GM12878 (cell line): ENCODE measurements around the gene PMM2. TPM values are rescaled to one million over a fixed set of nuclear protein-coding genes. Genes with fewer than 3 reads are reported as not detected.
"Not testable (repeated sequence)": the region's sequence is repeated elsewhere in the genome, so short reads cannot be mapped to it uniquely, and the experiment has no call there.

Source experiments
- ATAC-seq: fragments of 200-7000 bp; cut with Tn5 transposase; 3 replicates; pipeline ENCODE4 v1.9.1; 2020; ENCODE audit warnings: mild to moderate bottlenecking, moderate library complexity
- BruUV-seq: library from RNA; stranded (reverse); fragments of 400-500 nt; replicated peaks from 2 replicates; lab custom pipeline; 2021; lab: Mats Ljungman, UMichigan
- CTCF ChIA-PET: fragments of 300-600 bp; sonication (Branson Sonifier 250); formaldehyde crosslinking; extraction: SDS; loops from one replicate; lab custom pipeline; 2021; ENCODE audit warnings: inconsistent platforms; lab: Yijun Ruan, JAX
- POLR2A ChIA-PET: fragments of 350-600 bp; formaldehyde crosslinking; extraction: SDS; loops from one replicate; lab custom pipeline; 2021; ENCODE audit warnings: inconsistent platforms; lab: Charles Lee
- RAD21 ChIA-PET: fragments of 300-600 bp; sonication (Branson Sonifier 250); formaldehyde crosslinking; loops from one replicate; lab custom pipeline; 2023; ENCODE audit warnings: antibody characterized with exemption; ENCODE audit not compliant: unreplicated experiment; lab: Charles Lee
- SMC1A ChIA-PET: fragments of 300-600 bp; sonication (Branson Sonifier 250); formaldehyde crosslinking; loops from one replicate; lab custom pipeline; 2023; ENCODE audit not compliant: unreplicated experiment, uncharacterized antibody; lab: Charles Lee
- DNase-seq: peaks from one replicate; pipeline ENCODE4 v3.0.0-alpha.2; 2011; ENCODE audit warnings: low read depth, low spot score
- FAIRE-seq: peaks from 3 replicates; lab custom pipeline; 2011; peaks lifted over from hg19 to GRCh38; lab: Jason Lieb, UNC
- H2AFZ ChIP-seq: 2 replicates; pipeline ENCODE4 v1.6.0; 2011; ENCODE audit warnings: low read depth, low read length, control low read depth; ENCODE audit not compliant: control insufficient read depth
- H3K27ac ChIP-seq: 2 replicates; pipeline ENCODE4 v1.5.1; 2011; ENCODE audit warnings: control low read depth; ENCODE audit not compliant: control insufficient read depth, insufficient read depth
- H3K27me3 ChIP-seq, 2 experiments: replicated peaks in 1 of 2; 2 replicates each; pipeline versions ENCODE4 v1.6.0 to v1.6.1; 2011; ENCODE audit warnings: low read length in 1 of 2; ENCODE audit not compliant: control insufficient read depth in 2 of 2, insufficient read depth in 2 of 2
- H3K36me3 ChIP-seq, 2 experiments: 2 replicates each; pipeline ENCODE4 v1.5.1; 2011; ENCODE audit warnings: low read length in 1 of 2; ENCODE audit not compliant: control insufficient read depth in 2 of 2, insufficient read depth in 2 of 2
- H3K4me1 ChIP-seq: 2 replicates; pipeline ENCODE4 v1.6.1; 2011; ENCODE audit warnings: mild to moderate bottlenecking, low read length, moderate library complexity, mixed read lengths; ENCODE audit not compliant: control insufficient read depth, insufficient read depth
- H3K4me2 ChIP-seq: 2 replicates; pipeline ENCODE4 v1.6.0; 2011; ENCODE audit warnings: control low read depth; ENCODE audit not compliant: control insufficient read depth, insufficient read depth
- H3K4me3 ChIP-seq: fragments of 200-600 bp; sonication (generic); 2 replicates; pipeline ENCODE4 v1.5.1; 2016
- H3K79me2 ChIP-seq: 2 replicates; pipeline ENCODE4 v1.6.0; 2011; ENCODE audit warnings: low read length; ENCODE audit not compliant: control insufficient read depth, insufficient read depth
- H3K9ac ChIP-seq: 2 replicates; pipeline ENCODE4 v1.8.0; 2011; ENCODE audit warnings: low read length, control low read depth, mixed read lengths; ENCODE audit not compliant: control insufficient read depth, insufficient read depth
- H3K9me3 ChIP-seq: replicated peaks from 3 replicates; pipeline ENCODE4 v1.5.1; 2011; ENCODE audit warnings: mild to moderate bottlenecking, low read length; ENCODE audit not compliant: control insufficient read depth, insufficient read depth
- H4K20me1 ChIP-seq: 2 replicates; pipeline ENCODE4 v1.6.0; 2011; ENCODE audit not compliant: control insufficient read depth, insufficient read depth
- CBX3 ChIP-seq: fragments of 200-600 bp; sonication (generic); IDR thresholded peaks from 2 replicates; pipeline ENCODE4 v1.6.1; 2016; ENCODE audit warnings: low read depth, borderline replicate concordance
- CHD1 ChIP-seq: IDR thresholded peaks from 2 replicates; pipeline ENCODE4 v1.6.1; 2012; ENCODE audit warnings: low read depth, low read length, improper control_type of control experiment
- GATAD2B ChIP-seq: fragments of 450-650 bp; conservative IDR thresholded peaks from 2 replicates; pipeline ENCODE4 v1.6.1; 2017; ENCODE audit warnings: low read depth, mild to moderate bottlenecking, moderate library complexity
- HDAC2 ChIP-seq: fragments of 200-600 bp; sonication (generic); IDR thresholded peaks from 2 replicates; pipeline ENCODE4 v1.6.1; 2017
- LARP7 ChIP-seq: fragments of 450-650 bp; IDR thresholded peaks from 2 replicates; pipeline ENCODE4 v1.6.1; 2017; ENCODE audit warnings: mild to moderate bottlenecking
- MEF2A ChIP-seq: IDR thresholded peaks from 2 replicates; pipeline ENCODE4 v1.6.1; 2011; ENCODE audit warnings: low read depth, mild to moderate bottlenecking, low read length, moderate library complexity; ENCODE audit not compliant: insufficient read depth
- NRF1 ChIP-seq: conservative IDR thresholded peaks from 2 replicates; pipeline ENCODE4 v1.6.1; 2011; ENCODE audit warnings: mild to moderate bottlenecking, low read depth, low read length, improper control_type of control experiment
- PAX8 ChIP-seq: fragments of 450-650 bp; IDR thresholded peaks from 2 replicates; pipeline ENCODE4 v1.6.1; 2017; ENCODE audit warnings: mild to moderate bottlenecking, moderate library complexity
- SPI1 ChIP-seq: IDR thresholded peaks from 2 replicates; pipeline ENCODE4 v1.6.1; 2011; ENCODE audit warnings: low read depth, mild to moderate bottlenecking, low read length, moderate library complexity, borderline replicate concordance; ENCODE audit not compliant: insufficient read depth
- WGBS: methylation state at CpG from one replicate; pipeline ENCODE4 v1.1.6; 2016; ENCODE audit warnings: low lambda C conversion rate; ENCODE audit not compliant: insufficient replicate concordance, insufficient coverage; ENCODE audit errors: missing lambda C conversion rate; 5-methylcytosine and 5-hydroxymethylcytosine counted together
- in situ Hi-C: fragments of 300-500 bp; cut with MboI; formaldehyde crosslinking; loops from 9 replicates; pipeline ENCODE4 v1.14.3; 2018; ENCODE audit warnings: mixed read lengths
- intact Hi-C: fragments of 100-400 bp; cut with micrococcal nuclease; formaldehyde crosslinking; loops from one replicate; pipeline ENCODE4 v1.14.2; 2022; ENCODE audit not compliant: unreplicated experiment
- polyA plus RNA-seq, 11 experiments: library from polyadenylated mRNA; depleted of rRNA in 4 of 11; unstranded in 6 of 11; stranded (reverse) in 5 of 11; fragments of >200 nt; fragmentation: Nextera tagmentation in 4 of 11; fragmentation: Illumina TruSeq in 1 of 11; extraction: Ambion mirVana in 4 of 11; extraction: Trizol in 1 of 11; gene quantifications; 1 replicate in 1 of 11; 2 replicates in 10 of 11; pipeline versions ENCODE4 v1.2.1 to v1.2.3, GENCODE V29; 2011 to 2016; ENCODE audit warnings: inconsistent platforms in 2 of 11, missing spikeins in 2 of 11, low read depth in 1 of 11
- total RNA-seq, 4 experiments: library from RNA; depleted of rRNA in 3 of 4; stranded (reverse); fragments of >200 nt in 3 of 4; fragmentation: Illumina TruSeq in 1 of 4; extraction: Trizol in 1 of 4; gene quantifications; 2 replicates each; pipeline versions ENCODE4 v1.2.1 to v1.2.3, GENCODE V29; 2013 to 2021

Gene PMM2
- total and polyA plus RNA-seq, 10 of the 15 experiments (the other 5 are each of a cell fraction or from before 2014, with no cell fraction given) = 22.6 to 69.4 (median 52.3) TPM

GRCh38 chr16:8831871-8832716 lies 34.5 kb downstream of the PMM2 start:
- 78% methylated on average over 18 of the region's 18 CpGs for WGBS
- no TSS peak for BruUV-seq
- ChIA-PET CTCF (no interaction called here), RAD21 (no interaction called here), SMC1A (no interaction called here), POLR2A (no interaction called here)
- Histone ChIP-seq H3K9ac (no peak overlapping the region), H3K79me2 (peaks cover 2% of the 10 kb centered on the region; the same call in 1 of the 2 replicates), H3K36me3 (peaks cover 16 to 32% of the 10 kb centered on the region in 2 experiments), H2AFZ (no peak overlapping the region), H3K4me1 (no peaks in the 10 kb centered on the region), H3K27me3 (no peaks in the 10 kb centered on the region), H4K20me1 (no peaks in the 10 kb centered on the region), H3K4me2 (no peak overlapping the region), H3K9me3 (no peaks in the 10 kb centered on the region), H3K4me3 (no peak overlapping the region), H3K27ac (no peak overlapping the region)
- intact Hi-C loops = no loop called here
- TF ChIP-seq CHD1 = no peak
- TF ChIP-seq MEF2A = no peak
- in situ Hi-C loops = no loop called here
- DNase-seq (no peak), FAIRE-seq (no peak), ATAC-seq (no peak)

- peaks cover 2% of the 10 kb centered on the region; the same call in 1 of the 2 replicates for H3K79me2 ChIP-seq
- POLR2A ChIA-PET = no interaction called here
- H3K4me2 ChIP-seq = no peak overlapping the region
- TF ChIP-seq SPI1 = no peak
- no peak for TF ChIP-seq GATAD2B
- TF ChIP-seq LARP7 = no peak
- no peak for TF ChIP-seq PAX8
- TF ChIP-seq CBX3 = no peak
- no peak for TF ChIP-seq NRF1
- TF ChIP-seq HDAC2 = no peak
- no peaks in the 10 kb centered on the region for H3K27me3 ChIP-seq
- H3K9ac ChIP-seq = no peak overlapping the region
- H3K9me3 ChIP-seq = no peaks in the 10 kb centered on the region
- H3K4me1 ChIP-seq = no peaks in the 10 kb centered on the region
- H2AFZ ChIP-seq = no peak overlapping the region
- DNase-seq (no peak), FAIRE-seq (no peak), ATAC-seq (no peak)
- in situ Hi-C loops (no loop called here), intact Hi-C loops (no loop called here)
- 83% methylated on average over 16 of the region's 16 CpGs for WGBS
- RAD21 ChIA-PET = no interaction called here
- no peak overlapping the region for H3K27ac ChIP-seq
- H3K36me3 ChIP-seq = peaks cover 16 to 32% of the 10 kb centered on the region in 2 experiments
- SMC1A ChIA-PET = no interaction called here
- no TSS peak for BruUV-seq
- H4K20me1 ChIP-seq = no peaks in the 10 kb centered on the region
- no peak overlapping the region for H3K4me3 ChIP-seq
- CTCF ChIA-PET = no interaction called here
Observed at GRCh38 chr16:8832717-8833105, 35.1 kb downstream of the PMM2 start.

- in situ Hi-C loops, intact Hi-C loops, BruUV-seq: not testable (repeated sequence)
Observed at GRCh38 chr16:8836797-8837196, 39.2 kb downstream of the PMM2 start.

More at GRCh38 chr16:8836797-8837196, 39.2 kb downstream of the PMM2 start:
- WGBS = 89% methylated on average over 6 of the region's 7 CpGs
- H4K20me1 ChIP-seq, RAD21 ChIA-PET, H3K4me1 ChIP-seq, FAIRE-seq, H3K9me3 ChIP-seq, ATAC-seq, H3K9ac ChIP-seq, H3K27me3 ChIP-seq, SMC1A ChIA-PET, H3K36me3 ChIP-seq, H3K27ac ChIP-seq, H2AFZ ChIP-seq, CTCF ChIA-PET, H3K4me3 ChIP-seq, H3K79me2 ChIP-seq, POLR2A ChIA-PET, DNase-seq, H3K4me2 ChIP-seq: not testable (repeated sequence)
